HUES6 (cell line): Measurements from ENCODE around the gene FOXD1.

Experiments
- H3K27ac ChIP-seq: 2 replicates; pipeline ENCODE4 v1.7.0; 2013; ENCODE audit warnings: low read depth, mild to moderate bottlenecking, low read length, inconsistent platforms
- H3K27me3 ChIP-seq: 2 replicates; pipeline ENCODE4 v1.6.1; 2013; ENCODE audit warnings: low read length; ENCODE audit not compliant: control insufficient read depth, insufficient read depth
- H3K36me3 ChIP-seq: 2 replicates; pipeline ENCODE4 v1.6.1; 2013; ENCODE audit warnings: low read length; ENCODE audit not compliant: control insufficient read depth, insufficient read depth
- H3K4me1 ChIP-seq: 2 replicates; pipeline ENCODE4 v1.6.1; 2013; ENCODE audit warnings: low read length; ENCODE audit not compliant: control insufficient read depth, insufficient read depth
- H3K4me3 ChIP-seq: 2 replicates; pipeline ENCODE4 v1.5.1; 2013; ENCODE audit warnings: low read depth, low read length
- H3K9ac ChIP-seq: one replicate; pipeline ENCODE4 v1.6.1; 2013; ENCODE audit warnings: mild to moderate bottlenecking, low read length
- H3K9me3 ChIP-seq: 2 replicates; pipeline ENCODE4 v1.6.1; 2013; ENCODE audit warnings: low read depth, low read length; ENCODE audit not compliant: control insufficient read depth, insufficient read depth

The FOXD1 gene

DNA sequence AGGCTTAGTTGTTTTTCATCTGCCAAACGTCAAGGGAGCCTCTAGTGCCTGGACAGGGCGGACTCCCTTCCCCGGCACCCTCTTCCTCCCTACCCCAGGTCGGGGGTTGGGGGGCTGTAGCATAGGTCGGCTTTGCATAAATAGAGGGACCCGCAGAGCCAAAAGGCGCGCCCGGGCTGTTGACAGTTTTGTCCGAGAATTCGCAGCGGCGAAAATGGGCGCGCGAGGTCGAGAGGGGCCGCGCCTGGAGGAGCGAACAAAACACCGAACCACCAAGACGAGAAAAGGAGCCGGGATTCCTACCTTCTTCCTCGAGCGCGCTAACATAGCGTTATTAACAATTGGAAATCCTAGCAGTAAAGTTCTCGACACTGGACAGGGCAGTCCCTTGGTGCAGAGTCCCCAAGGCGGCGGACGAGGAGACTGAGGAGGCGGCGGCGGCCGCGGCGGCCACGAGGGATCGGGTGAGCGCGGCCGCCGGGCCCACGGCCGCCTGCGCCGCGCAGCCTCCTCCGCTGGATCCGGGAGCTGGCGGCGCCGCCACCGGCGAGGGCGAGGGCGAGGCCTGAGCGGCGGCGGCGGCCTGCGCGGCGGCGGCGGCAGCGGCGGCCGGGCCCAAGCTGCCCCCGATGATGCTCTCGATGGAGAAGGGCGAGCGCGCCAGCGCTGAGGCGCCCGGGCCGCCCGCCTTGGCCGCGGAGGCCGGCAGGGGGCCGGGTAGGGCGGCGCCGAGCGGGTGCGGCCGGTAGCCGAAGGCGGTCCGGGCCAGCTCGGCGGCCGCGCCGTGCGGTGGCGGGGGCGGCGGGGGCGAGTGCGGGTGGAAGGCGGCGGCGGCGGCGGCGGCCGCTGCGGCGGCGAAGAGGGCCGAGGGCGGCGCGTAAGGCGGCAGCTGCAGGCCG, 1.7 kb downstream of the FOXD1 start:
- Histone ChIP-seq H3K9me3 (no peaks in the 10 kb centered on the region), H3K4me1 (peaks cover 31% of the 10 kb centered on the region), H3K9ac (peak overlapping the region; percentile 71), H3K27ac (no peak overlapping the region), H3K4me3 (peak overlapping the region; percentile 78), H3K36me3 (no peaks in the 10 kb centered on the region), H3K27me3 (peaks cover 93% of the 10 kb centered on the region)

- Histone ChIP-seq H3K27ac (no peak overlapping the region), H3K9me3 (no peaks in the 10 kb centered on the region), H3K4me1 (peaks cover 27% of the 10 kb centered on the region), H3K36me3 (no peaks in the 10 kb centered on the region), H3K9ac (no peak overlapping the region), H3K27me3 (peaks cover 93% of the 10 kb centered on the region), H3K4me3 (peak overlapping the region; percentile 78)
These were observed 2.6 kb downstream of the FOXD1 start for GRCh38 chr5:73445665-73446630.

DNA sequence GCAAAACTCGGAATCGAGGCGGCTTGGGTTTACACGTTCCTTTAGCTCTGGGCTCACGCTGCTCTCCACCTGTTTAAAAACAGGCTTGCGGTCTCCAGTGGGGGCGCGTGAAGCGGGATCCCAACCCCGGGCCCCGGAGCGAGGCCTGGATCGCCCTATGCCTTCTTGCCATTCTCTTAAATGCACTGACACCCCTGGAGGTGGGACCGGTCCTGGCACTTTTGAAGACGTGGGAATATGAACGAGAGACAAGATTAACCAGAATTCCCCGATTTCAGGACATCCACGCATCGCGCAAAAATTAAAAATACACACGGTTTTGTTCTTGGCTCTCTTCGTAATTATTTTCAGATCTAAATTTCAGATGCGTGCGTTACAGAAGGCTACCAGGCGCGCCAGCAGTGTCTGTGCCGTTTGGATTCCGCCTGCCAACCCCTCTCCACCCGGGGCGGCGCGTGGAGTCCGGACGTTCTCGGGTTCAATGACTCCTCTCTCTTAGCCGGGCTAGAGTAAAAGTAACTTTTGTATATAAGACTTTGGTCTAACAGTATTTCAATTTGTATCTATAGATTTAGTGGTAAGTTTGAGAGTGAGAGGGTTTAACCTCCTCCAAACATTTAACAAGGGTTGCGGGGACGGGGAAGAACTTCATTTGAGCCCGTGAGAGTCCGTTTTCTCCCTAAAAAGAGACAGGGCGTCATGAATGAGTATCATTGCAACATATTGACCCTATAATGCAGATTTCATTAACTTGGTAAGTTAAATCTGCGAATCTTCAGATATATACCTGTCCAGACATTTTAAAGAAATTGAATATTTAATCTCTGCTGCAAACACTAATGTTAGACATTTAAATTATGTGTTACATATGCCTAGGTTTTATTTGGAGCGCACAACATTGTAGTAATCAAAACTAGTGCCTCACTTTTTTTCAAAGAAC, 3.8 kb downstream of the FOXD1 start:
- H3K27me3 ChIP-seq: peaks cover 93% of the 10 kb centered on the region
- peak overlapping the region; percentile 55 for H3K4me3 ChIP-seq
- no peak overlapping the region for H3K27ac ChIP-seq
- no peaks in the 10 kb centered on the region for H3K9me3 ChIP-seq
- H3K4me1 ChIP-seq: peaks cover 24% of the 10 kb centered on the region
- H3K36me3 ChIP-seq: no peaks in the 10 kb centered on the region
- peak overlapping the region; percentile 52 for H3K9ac ChIP-seq

- H3K27ac ChIP-seq: no peak overlapping the region
- H3K27me3 ChIP-seq: peaks cover 93% of the 10 kb centered on the region
- H3K9me3 ChIP-seq: no peaks in the 10 kb centered on the region
- peaks cover 20% of the 10 kb centered on the region for H3K4me1 ChIP-seq
- H3K9ac ChIP-seq: peak overlapping the region; percentile 52
- H3K36me3 ChIP-seq: no peaks in the 10 kb centered on the region
- H3K4me3 ChIP-seq: peak overlapping the region; percentile 55
These were observed 4.6 kb downstream of the FOXD1 start for GRCh38 chr5:73443829-73444498.

GRCh38 chr5:73442996-73443627, 5.5 kb downstream of the FOXD1 start:
- Histone ChIP-seq H3K9me3 (no peaks in the 10 kb centered on the region), H3K9ac (no peak overlapping the region), H3K4me1 (peaks cover 23% of the 10 kb centered on the region), H3K27me3 (peaks cover 93% of the 10 kb centered on the region), H3K36me3 (no peaks in the 10 kb centered on the region), H3K4me3 (no peak overlapping the region), H3K27ac (no peak overlapping the region)

GRCh38 chr5:73442231-73442811, 6.3 kb downstream of the FOXD1 start:
- Histone ChIP-seq H3K4me1 (peaks cover 28% of the 10 kb centered on the region), H3K27ac (no peak overlapping the region), H3K27me3 (peaks cover 96% of the 10 kb centered on the region), H3K9me3 (no peaks in the 10 kb centered on the region), H3K4me3 (no peak overlapping the region), H3K9ac (no peak overlapping the region), H3K36me3 (no peaks in the 10 kb centered on the region)

DNA sequence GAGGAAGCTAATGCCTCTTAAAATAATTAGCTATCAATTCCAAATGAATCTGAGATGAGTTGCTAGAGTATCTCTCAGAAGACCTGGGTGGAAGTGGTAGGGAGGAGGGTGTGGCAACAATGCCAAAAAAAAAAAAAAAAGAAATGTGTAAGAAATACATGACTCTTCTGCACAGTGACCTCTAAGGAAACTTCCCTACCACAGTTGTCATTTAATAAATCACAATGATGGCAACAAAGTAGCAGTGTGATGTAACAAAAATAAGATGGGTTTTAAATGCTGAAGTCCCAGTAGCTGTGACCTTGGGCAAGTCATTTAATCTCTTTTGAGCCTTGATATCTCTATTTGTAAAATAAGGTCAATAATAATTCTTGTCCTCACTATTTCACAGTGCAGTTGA, 7.2 kb downstream of the FOXD1 start:
- Histone ChIP-seq H3K36me3 (no peaks in the 10 kb centered on the region), H3K27ac (no peak overlapping the region), H3K4me1 (peaks cover 28% of the 10 kb centered on the region), H3K27me3 (peaks cover 99% of the 10 kb centered on the region), H3K9me3 (no peaks in the 10 kb centered on the region), H3K4me3 (no peak overlapping the region), H3K9ac (no peak overlapping the region)

GRCh38 chr5:73440262-73440661, 8.3 kb downstream of the FOXD1 start:
- Histone ChIP-seq H3K27ac (no peak overlapping the region), H3K4me3 (no peak overlapping the region), H3K9ac (no peak overlapping the region), H3K36me3 (no peaks in the 10 kb centered on the region), H3K27me3 (peaks cover 99% of the 10 kb centered on the region), H3K9me3 (no peaks in the 10 kb centered on the region), H3K4me1 (peaks cover 36% of the 10 kb centered on the region)

DNA sequence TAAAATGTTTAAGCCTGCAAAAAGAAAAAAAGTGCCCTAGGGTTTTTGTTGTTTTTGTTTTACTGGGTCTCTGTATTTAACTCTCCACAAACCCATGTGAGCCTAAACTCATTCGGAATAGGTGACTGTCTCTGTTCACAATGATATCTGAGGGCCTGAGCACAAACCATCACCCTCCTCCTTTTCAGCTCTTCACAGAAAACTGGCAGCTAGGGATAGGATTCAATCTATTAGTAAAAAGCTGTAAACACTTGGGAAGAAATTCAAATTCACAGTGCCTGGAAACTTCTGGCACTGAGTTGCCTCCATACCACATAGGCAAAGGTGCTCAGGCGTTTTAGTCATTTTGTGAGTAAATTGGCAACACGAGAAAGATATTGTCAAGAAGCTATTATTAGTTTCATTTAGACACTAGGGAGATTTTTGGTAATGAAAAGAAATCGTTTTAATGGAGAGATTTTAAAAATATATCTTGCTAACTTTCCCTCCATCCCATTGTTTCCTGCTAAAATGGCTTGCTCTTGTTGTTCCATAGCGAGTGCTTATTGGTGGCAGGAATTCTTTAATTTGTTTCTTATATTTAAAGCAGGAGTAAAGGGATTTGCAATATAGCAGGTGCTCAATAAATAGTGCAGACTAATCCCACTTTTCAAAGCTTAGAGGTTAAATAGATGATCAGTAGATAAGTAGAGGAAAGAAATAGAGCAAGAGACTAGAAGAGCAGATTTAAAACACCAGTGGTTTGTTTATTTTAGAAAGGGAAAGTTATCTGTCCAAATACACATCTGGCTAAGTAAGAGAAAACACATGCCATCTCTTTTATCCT, 9.7 kb downstream of the FOXD1 start:
- no peaks in the 10 kb centered on the region for H3K36me3 ChIP-seq
- peaks cover 99% of the 10 kb centered on the region for H3K27me3 ChIP-seq
- no peak overlapping the region for H3K9ac ChIP-seq
- no peak overlapping the region for H3K27ac ChIP-seq
- H3K9me3 ChIP-seq: no peaks in the 10 kb centered on the region
- no peak overlapping the region for H3K4me3 ChIP-seq
- H3K4me1 ChIP-seq: peaks cover 29% of the 10 kb centered on the region
